Thoracic aorta (tissue), 2 donors: Measurements from ENCODE around the gene SMCP. TPM values are rescaled to one million over a fixed set of nuclear protein-coding genes. Genes with fewer than 3 reads are reported as not detected.

Experiments
- ATAC-seq: fragments of 150-250 bp; one replicate; pipeline ENCODE4 v1.8.0; 2017; ENCODE audit warnings: low read depth; ENCODE audit not compliant: insufficient number of reproducible peaks, low FRiP score
- DNase-seq: peaks from one replicate; pipeline ENCODE4 v3.0.0-alpha.2; 2020; ENCODE audit warnings: low spot score
- H3K27ac ChIP-seq, 2 donors: fragments of 200-600 bp; sonication (generic); 1 replicate in 1 of 2; 2 replicates in 1 of 2; pipeline ENCODE4 v1.5.1; 2016; ENCODE audit warnings: mild to moderate bottlenecking in 2 of 2, moderate library complexity in 2 of 2
- H3K27me3 ChIP-seq: fragments of 200-600 bp; sonication (generic); replicated peaks from 2 replicates; pipeline ENCODE4 v1.6.0; 2016; ENCODE audit warnings: mild to moderate bottlenecking; ENCODE audit not compliant: insufficient read depth
- H3K36me3 ChIP-seq: fragments of 200-600 bp; sonication (generic); one replicate; pipeline ENCODE4 v1.5.1; 2016
- H3K4me1 ChIP-seq, 2 donors: fragments of 200-600 bp; sonication (generic); 1 replicate in 1 of 2; 2 replicates in 1 of 2; pipeline versions ENCODE4 v1.5.1 to v1.6.0; 2016; ENCODE audit warnings: low read depth in 2 of 2, mild to moderate bottlenecking in 1 of 2; ENCODE audit not compliant: control insufficient read depth in 1 of 2
- H3K4me3 ChIP-seq: fragments of 200-600 bp; sonication (generic); 2 replicates; pipeline ENCODE4 v1.5.1; 2016; ENCODE audit warnings: mild to moderate bottlenecking
- H3K9me3 ChIP-seq: fragments of 200-600 bp; sonication (generic); 2 replicates; pipeline ENCODE4 v1.5.1; 2016
- total RNA-seq, 2 donors: library from RNA; depleted of rRNA; stranded (reverse); fragments of >200 nt; gene quantifications; one replicate each; pipeline versions ENCODE4 v1.1.0 to v1.2.3, GENCODE V29; 2016
- TF ChIP-seq, protein P1 (sequence below): fragments of 200-600 bp; sonication (generic); IDR thresholded peaks from one replicate; pipeline ENCODE4 v1.5.1; 2019; ENCODE audit warnings: antibody characterized with exemption

The SMCP gene
- total RNA-seq, 2 donors from 2014 or later, result not detected

DNA sequence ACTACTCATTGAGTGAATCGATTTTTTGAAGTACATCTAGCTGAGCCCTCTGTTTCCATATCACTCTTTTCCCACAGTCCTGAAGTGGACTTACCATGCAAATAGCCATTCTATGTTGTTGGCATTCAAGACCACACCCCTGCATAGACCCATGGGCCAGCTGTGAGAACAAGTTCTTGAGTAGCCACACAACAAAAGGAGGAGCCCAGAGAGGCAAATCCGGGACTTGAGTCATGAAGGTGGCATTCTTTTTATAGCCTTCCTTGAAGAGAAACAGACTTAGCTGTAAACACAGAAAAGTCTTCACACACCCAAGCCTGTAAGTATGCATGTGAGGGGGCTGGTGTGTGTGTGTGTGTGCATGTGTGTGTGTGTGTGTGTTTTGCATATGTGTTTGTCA is 55.1 kb downstream of the SMCP start:
- no peaks in the 10 kb centered on the region for H3K9me3 ChIP-seq
- DNase-seq, result no peak
- H3K36me3 ChIP-seq, result no peaks in the 10 kb centered on the region
- no peak overlapping the region for H3K4me3 ChIP-seq
- no peak for ATAC-seq
- H3K27me3 ChIP-seq, result no peaks in the 10 kb centered on the region
- H3K27ac ChIP-seq, result no peak overlapping the region
- TF ChIP-seq, protein P1, sequence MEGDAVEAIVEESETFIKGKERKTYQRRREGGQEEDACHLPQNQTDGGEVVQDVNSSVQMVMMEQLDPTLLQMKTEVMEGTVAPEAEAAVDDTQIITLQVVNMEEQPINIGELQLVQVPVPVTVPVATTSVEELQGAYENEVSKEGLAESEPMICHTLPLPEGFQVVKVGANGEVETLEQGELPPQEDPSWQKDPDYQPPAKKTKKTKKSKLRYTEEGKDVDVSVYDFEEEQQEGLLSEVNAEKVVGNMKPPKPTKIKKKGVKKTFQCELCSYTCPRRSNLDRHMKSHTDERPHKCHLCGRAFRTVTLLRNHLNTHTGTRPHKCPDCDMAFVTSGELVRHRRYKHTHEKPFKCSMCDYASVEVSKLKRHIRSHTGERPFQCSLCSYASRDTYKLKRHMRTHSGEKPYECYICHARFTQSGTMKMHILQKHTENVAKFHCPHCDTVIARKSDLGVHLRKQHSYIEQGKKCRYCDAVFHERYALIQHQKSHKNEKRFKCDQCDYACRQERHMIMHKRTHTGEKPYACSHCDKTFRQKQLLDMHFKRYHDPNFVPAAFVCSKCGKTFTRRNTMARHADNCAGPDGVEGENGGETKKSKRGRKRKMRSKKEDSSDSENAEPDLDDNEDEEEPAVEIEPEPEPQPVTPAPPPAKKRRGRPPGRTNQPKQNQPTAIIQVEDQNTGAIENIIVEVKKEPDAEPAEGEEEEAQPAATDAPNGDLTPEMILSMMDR, result no peak
- no peaks in the 10 kb centered on the region for H3K4me1 ChIP-seq

Other genes starting within 250 kb of the SMCP start
- gene LCE2D, start 214.9 kb upstream of the SMCP start, total RNA-seq, result not detected
- gene LCE2C, start 203.0 kb upstream of the SMCP start, total RNA-seq, result 1 to 10 TPM in 1 of 2 donors, not detected in 1; 1.8 TPM
- gene LCE2B, start 192.2 kb upstream of the SMCP start, total RNA-seq, result 1 to 10 TPM in 1 of 2 donors, not detected in 1; 2.4 TPM
- gene LCE2A, start 180.0 kb upstream of the SMCP start, total RNA-seq, result not detected
- gene LCE4A, start 170.2 kb upstream of the SMCP start, total RNA-seq, result not detected
- gene KPRP, start 120.3 kb upstream of the SMCP start, total RNA-seq, result under 1 TPM in 1 of 2 donors, not detected in 1; 0.14 TPM
- gene LCE1F, start 103.2 kb upstream of the SMCP start, total RNA-seq, result not detected
- not detected for gene LCE1E, start 92.1 kb upstream of the SMCP start, total RNA-seq
- not detected for gene LCE1D, start 81.6 kb upstream of the SMCP start, total RNA-seq
- gene LCE1C, start 71.7 kb upstream of the SMCP start, total RNA-seq, result 1 to 10 TPM in 1 of 2 donors, not detected in 1; 2.8 TPM
- not detected for gene LCE1B, start 66.4 kb upstream of the SMCP start, total RNA-seq
- not detected for gene LCE1A, start 50.8 kb upstream of the SMCP start, total RNA-seq
- gene LCE6A, start 35.5 kb upstream of the SMCP start, total RNA-seq, result not detected
- not detected for gene LCE7A, start 18.3 kb upstream of the SMCP start, total RNA-seq
- under 1 TPM in 1 of 2 donors, not detected in 1; 0.27 TPM for gene IVL, start 30.2 kb downstream of the SMCP start, total RNA-seq
- gene SPRR5, start 68.9 kb downstream of the SMCP start, total RNA-seq, result not detected
- gene SPRR4, start 92.3 kb downstream of the SMCP start, total RNA-seq, result not detected
- gene SPRR1A, start 105.8 kb downstream of the SMCP start, total RNA-seq, result not detected
- gene SPRR3, start 123.4 kb downstream of the SMCP start, total RNA-seq, result not detected
- not detected for gene SPRR1B, start 152.9 kb downstream of the SMCP start, total RNA-seq
- gene SPRR2D, start 162.8 kb downstream of the SMCP start, total RNA-seq, result not detected
- not detected for gene SPRR2A, start 179.2 kb downstream of the SMCP start, total RNA-seq
- not detected for gene SPRR2B, start 193.3 kb downstream of the SMCP start, total RNA-seq
- not detected for gene SPRR2E, start 216.2 kb downstream of the SMCP start, total RNA-seq
- not detected for gene SPRR2F, start 235.2 kb downstream of the SMCP start, total RNA-seq